GM13977 (cell line): ENCODE measurements around the gene KRT3.

ENCODE experiments used
- DNase-seq: peaks from one replicate; pipeline ENCODE4 v3.0.0; 2012; ENCODE audit warnings: low spot score
- CTCF ChIP-seq: IDR thresholded peaks from 2 replicates; pipeline ENCODE4 v1.5.1; 2012; ENCODE audit warnings: mild to moderate bottlenecking, control low read depth; ENCODE audit not compliant: insufficient read depth; ENCODE audit errors: extremely low read depth, missing control alignments
- in situ Hi-C: fragments of 300-500 bp; cut with MboI; formaldehyde crosslinking; loops from one replicate; pipeline ENCODE4 v1.12.0; 2022; ENCODE audit warnings: low sequenced_read_pairs, low pct_unique_long_range_greater_than_20kb, mixed read lengths, inconsistent platforms; ENCODE audit not compliant: unreplicated experiment

KRT3 gene

GRCh38 chr12:52805000-52805399 is 9.1 kb upstream of the KRT3 start:
- TF ChIP-seq CTCF, result no peak
- in situ Hi-C loops, result no loop called here

GRCh38 chr12:52802442-52802841 is 6.5 kb upstream of the KRT3 start:
- TF ChIP-seq CTCF, result no peak
- DNase-seq, result no peak
- in situ Hi-C loops, result no loop called here

More at GRCh38 chr12:52805000-52805399, 9.1 kb upstream of the KRT3 start:
- DNase-seq, result no peak

GRCh38 chr12:52801773-52802172 is 5.9 kb upstream of the KRT3 start:
- no peak for DNase-seq
- TF ChIP-seq CTCF, result no peak

GRCh38 chr12:52800259-52800917 is 4.5 kb upstream of the KRT3 start:
- in situ Hi-C loops, result no loop called here
- TF ChIP-seq CTCF, result no peak
- no peak for DNase-seq

More at GRCh38 chr12:52801773-52802172, 5.9 kb upstream of the KRT3 start:
- in situ Hi-C loops, result no loop called here

GRCh38 chr12:52799505-52800211 is 3.7 kb upstream of the KRT3 start:
- in situ Hi-C loops, result no loop called here
- no peak for DNase-seq

GRCh38 chr12:52798671-52799504 is 3.0 kb upstream of the KRT3 start:
- no peak for DNase-seq
- TF ChIP-seq CTCF, result no peak
- in situ Hi-C loops, result no loop called here

More at GRCh38 chr12:52799505-52800211, 3.7 kb upstream of the KRT3 start:
- no peak for TF ChIP-seq CTCF
